HepG2 (cell line): ENCODE results near the gene THADA. TPM values are rescaled to one million over a fixed set of nuclear protein-coding genes. Genes with fewer than 3 reads are reported as not detected.

ENCODE experiments used
- ATAC-seq: fragments of 200-7000 bp; cut with Tn5 transposase; 3 replicates; pipeline ENCODE4 v1.9.1; 2020; ENCODE audit warnings: mild to moderate bottlenecking, moderate library complexity
- BruUV-seq: library from RNA; stranded (reverse); fragments of 400-500 nt; replicated peaks from 2 replicates; lab custom pipeline; 2021; lab: Mats Ljungman, UMichigan
- CTCF ChIA-PET: fragments of 300-600 bp; formaldehyde crosslinking; extraction: SDS; loops from one replicate; lab custom pipeline; 2021; ENCODE audit warnings: low total read pairs, inconsistent platforms, low intra/inter-chr PET ratio; lab: Yijun Ruan, JAX
- POLR2A ChIA-PET: fragments of 350-600 bp; sonication (Branson Sonifier 250); formaldehyde crosslinking; loops from one replicate; lab custom pipeline; 2020; ENCODE audit warnings: antibody characterized with exemption, inconsistent platforms; lab: Yijun Ruan, JAX
- DNase-seq: peaks from one replicate; pipeline ENCODE4 v3.0.0-alpha.2; 2015; ENCODE audit warnings: low spot score
- FAIRE-seq: peaks from 3 replicates; lab custom pipeline; 2011; peaks lifted over from hg19 to GRCh38; lab: Jason Lieb, UNC
- H2AFZ ChIP-seq: one replicate; pipeline ENCODE4 v1.6.1; 2011; ENCODE audit warnings: low read length, inconsistent platforms
- H3K27ac ChIP-seq: fragments of 300-600 bp; 3 replicates; pipeline ENCODE4 v1.8.0; 2011; ENCODE audit warnings: mixed run types, mild to moderate bottlenecking, mixed read lengths, low read length, inconsistent platforms; ENCODE audit not compliant: insufficient read depth; ENCODE audit errors: extremely low read length
- H3K27me3 ChIP-seq, 2 experiments: fragments of 200-600 bp in 1 of 2; 2 replicates in 1 of 2; 3 replicates in 1 of 2; pipeline versions ENCODE4 v1.6.0 to v1.8.0; 2011; ENCODE audit warnings: low read length in 2 of 2, mild to moderate bottlenecking in 2 of 2, moderate library complexity in 2 of 2, inconsistent platforms in 1 of 2; ENCODE audit not compliant: insufficient read depth in 2 of 2, control insufficient read depth in 1 of 2
- H3K36me3 ChIP-seq, 2 experiments: fragments of 200-600 bp in 1 of 2; replicated peaks in 1 of 2; 2 replicates in 1 of 2; 3 replicates in 1 of 2; pipeline versions ENCODE4 v1.5.1 to v1.8.0; 2011; ENCODE audit warnings: low read length in 2 of 2, inconsistent platforms in 1 of 2; ENCODE audit not compliant: insufficient read depth in 2 of 2, control insufficient read depth in 1 of 2
- H3K4me1 ChIP-seq: 2 replicates; pipeline ENCODE4 v1.5.1; 2012; ENCODE audit warnings: low read length, inconsistent platforms; ENCODE audit not compliant: insufficient read depth
- H3K4me2 ChIP-seq: 2 replicates; pipeline ENCODE4 v1.6.0; 2011; ENCODE audit warnings: low read depth, low read length, inconsistent platforms
- H3K4me3 ChIP-seq, 3 experiments: fragments of 200-600 bp in 1 of 3; sonication (generic), shearing (Covaris generic) in 1 of 3; replicated peaks in 1 of 3; 2 replicates each; pipeline ENCODE4 v1.5.1; 2011 to 2016; ENCODE audit warnings: low read length in 3 of 3, inconsistent platforms in 2 of 3, low read depth in 2 of 3, mild to moderate bottlenecking in 2 of 3, control low read depth in 1 of 3, mixed read lengths in 1 of 3; ENCODE audit not compliant: insufficient read depth in 1 of 3
- H3K79me2 ChIP-seq: one replicate; pipeline ENCODE4 v1.6.1; 2011; ENCODE audit warnings: low read length, inconsistent platforms; ENCODE audit not compliant: insufficient read depth
- H3K9ac ChIP-seq: 2 replicates; pipeline ENCODE4 v1.6.0; 2011; ENCODE audit warnings: mild to moderate bottlenecking, low read depth, low read length, inconsistent platforms; ENCODE audit not compliant: insufficient read depth
- H3K9me3 ChIP-seq: 2 replicates; pipeline ENCODE4 v1.5.1; 2012; ENCODE audit warnings: mild to moderate bottlenecking, low read length
- H4K20me1 ChIP-seq: 2 replicates; pipeline ENCODE4 v1.6.0; 2011; ENCODE audit warnings: inconsistent platforms, mild to moderate bottlenecking, low read length, moderate library complexity; ENCODE audit not compliant: insufficient read depth
- CREM ChIP-seq, 2 experiments: sonication (generic) in 1 of 2; formaldehyde crosslinking in 1 of 2; IDR thresholded peaks; 2 replicates each; pipeline versions ENCODE4 v1.4.0 to v1.6.1; 2016 to 2020; ENCODE audit warnings: antibody characterized with exemption in 1 of 2, mild to moderate bottlenecking in 1 of 2, missing genetic modification reagents in 1 of 2
- EED ChIP-seq: sonication (generic); formaldehyde crosslinking; IDR thresholded peaks from 2 replicates; pipeline ENCODE4 v1.5.0; 2020; ENCODE audit warnings: mild to moderate bottlenecking, missing genetic modification reagents
- HCFC1 ChIP-seq: fragments of 150-350 bp; IDR thresholded peaks from 2 replicates; pipeline ENCODE4 v1.6.1; 2014; ENCODE audit warnings: low read depth, low read length
- HOXA9 ChIP-seq: sonication (generic); formaldehyde crosslinking; IDR thresholded peaks from 2 replicates; pipeline ENCODE4 v1.8.1; 2022; ENCODE audit warnings: missing genetic modification reagents, mild to moderate bottlenecking, moderate library complexity, borderline replicate concordance
- KMT2A ChIP-seq: sonication (generic); formaldehyde crosslinking; IDR thresholded peaks from 2 replicates; pipeline ENCODE4 v1.4.0; 2020; ENCODE audit warnings: missing genetic modification reagents
- NONO ChIP-seq, 2 experiments: fragments of 450-650 bp in 1 of 2; sonication (generic) in 1 of 2; formaldehyde crosslinking in 1 of 2; IDR thresholded peaks in 1 of 2; conservative IDR thresholded peaks in 1 of 2; 2 replicates each; pipeline versions ENCODE4 v1.6.1 to v1.8.0; 2017 to 2022; ENCODE audit warnings: mild to moderate bottlenecking in 1 of 2, missing genetic modification reagents in 1 of 2, moderate library complexity in 1 of 2
- NR2F2 ChIP-seq: IDR thresholded peaks from 2 replicates; pipeline ENCODE4 v1.6.1; 2012; ENCODE audit warnings: low read depth, inconsistent platforms, borderline replicate concordance
- RNF2 ChIP-seq: fragments of 450-650 bp; conservative IDR thresholded peaks from 2 replicates; pipeline ENCODE4 v1.6.1; 2016; ENCODE audit warnings: low read depth
- SP140L ChIP-seq: sonication (generic); formaldehyde crosslinking; IDR thresholded peaks from 2 replicates; pipeline ENCODE4 v1.4.0; 2020; ENCODE audit warnings: missing genetic modification reagents, borderline replicate concordance
- ZEB1 ChIP-seq: IDR thresholded peaks from 2 replicates; pipeline ENCODE4 v1.6.1; 2012; ENCODE audit warnings: mild to moderate bottlenecking, low read depth, inconsistent platforms; ENCODE audit not compliant: insufficient replicate concordance
- ZNF280B ChIP-seq: sonication (generic); formaldehyde crosslinking; IDR thresholded peaks from 2 replicates; pipeline ENCODE4 v1.5.0; 2020; ENCODE audit warnings: missing genetic modification reagents, mild to moderate bottlenecking, borderline replicate concordance
- ZNF646 ChIP-seq: sonication (generic); formaldehyde crosslinking; IDR thresholded peaks from 2 replicates; pipeline ENCODE4 v1.9.0; 2021; ENCODE audit warnings: mild to moderate bottlenecking, missing genetic modification reagents
- ZNF746 ChIP-seq: sonication (generic); formaldehyde crosslinking; IDR thresholded peaks from 2 replicates; pipeline ENCODE4 v1.8.0; 2022; ENCODE audit warnings: mild to moderate bottlenecking, missing genetic modification reagents
- WGBS: methylation state at CpG from one replicate; pipeline ENCODE4 v1.1.6; 2017; ENCODE audit warnings: low lambda C conversion rate; 5-methylcytosine and 5-hydroxymethylcytosine counted together
- in situ Hi-C: cut with HindIII; loops from 2 replicates; pipeline ENCODE4 v1.10.0; 2017; ENCODE audit warnings: low pct_unique_long_range_greater_than_20kb; ENCODE audit not compliant: extremely low pct_ligation_motif_present
- intact Hi-C: fragments of 100-400 bp; cut with micrococcal nuclease; formaldehyde crosslinking; loops from one replicate; pipeline ENCODE4 v1.10.0; 2022; ENCODE audit not compliant: unreplicated experiment
- polyA plus RNA-seq, 8 experiments: library from polyadenylated mRNA; depleted of rRNA in 3 of 8; stranded (reverse) in 7 of 8; unstranded in 1 of 8; fragments of >200 nt; fragmentation: Illumina TruSeq in 4 of 8; extraction: Trizol in 4 of 8; gene quantifications; 2 replicates each; pipeline versions ENCODE4 v1.2.1 to v1.2.3, GENCODE V29; 2011 to 2016; ENCODE audit warnings: low read depth in 4 of 8, missing spikeins in 1 of 8, mixed read lengths in 1 of 8; ENCODE audit not compliant: insufficient read depth in 1 of 8
- total RNA-seq, 5 experiments: library from RNA; depleted of rRNA; stranded (reverse); fragments of >200 nt; fragmentation: Illumina TruSeq; extraction: Trizol; gene quantifications; 2 replicates each; pipeline ENCODE4 v1.2.3, GENCODE V29; 2016; ENCODE audit warnings: low read depth in 1 of 5

Gene THADA
- total and polyA plus RNA-seq, 2 of the 13 experiments (the other 11 are each of a cell fraction or from before 2014, with no cell fraction given) = 12.7 to 21.7 TPM

- TF ChIP-seq HOXA9 (CRISPR knock-in tag) = no peak
Measured at GRCh38 chr2:43210467-43211303, 385.2 kb downstream of the THADA start (continued).

GRCh38 chr2:43210125-43210466 lies 385.7 kb downstream of the THADA start:
- BruUV-seq = no TSS peak
- Histone ChIP-seq H3K79me2 (no peaks in the 10 kb centered on the region), H3K4me2 (peak overlapping the region; percentile 65), H4K20me1 (no peaks in the 10 kb centered on the region), H3K4me1 (peaks cover 58% of the 10 kb centered on the region), H3K36me3 (no peaks in the 10 kb centered on the region), H3K9me3 (no peaks in the 10 kb centered on the region), H3K27ac (peak overlapping the region; percentile 12), H3K27me3 (no peaks in the 10 kb centered on the region), H2AFZ (no peak overlapping the region), H3K4me3 (peak overlapping the region in 1 of 3 experiments; percentile 38; a peak in 1 of 6 replicates), H3K9ac (0 out of 2 replicates have a peak overlapping the region, but pooled peaks have one; percentile 8)
- ChIA-PET CTCF (no interaction called here), POLR2A (interaction anchor here (1.0 to 9.9 kb wide), 6 partner anchors 10 to 46 kb away, joined by 3 to 83 read pairs (median 4); partner anchors contain the start of gene ZFP36L2)
- no peak for FAIRE-seq
- in situ Hi-C loops (no loop called here), intact Hi-C loops (no loop called here)
- 56% methylated on average over 6 of the region's 6 CpGs for WGBS
- DNase-seq = no peak
- ATAC-seq = peak; percentile 9
- no peak for TF ChIP-seq CREM (IDR thresholded peaks at IDR 0.05)
- TF ChIP-seq CREM (CRISPR knock-in tag; IDR thresholded peaks at IDR 0.05) = no peak
- no peak for TF ChIP-seq SP140L
- no peak for TF ChIP-seq HCFC1
- TF ChIP-seq NONO (IDR thresholded peaks at IDR 0.05) = no peak
- no peak; the same call in 1 of the 2 replicates for TF ChIP-seq NONO (CRISPR knock-in tag; conservative IDR thresholded peaks at IDR 0.05)
- TF ChIP-seq ZNF280B (CRISPR knock-in tag) = no peak
- no peak for TF ChIP-seq EED
- no peak for TF ChIP-seq NR2F2
- 0 out of 2 replicates have a peak, but pooled peaks have one; percentile 42 for TF ChIP-seq RNF2
- no peak for TF ChIP-seq ZNF646
- TF ChIP-seq ZNF746 (CRISPR knock-in tag) = no peak
- TF ChIP-seq ZEB1 = peak; percentile 73
- no peak for TF ChIP-seq KMT2A (CRISPR knock-in tag)
